ENCODE data around the gene SEC24D.

Gene SEC24D

GRCh38 chr4:118833192-118833820 is 2.6 kb downstream of the SEC24D start:
- H3K27me3 ChIP-seq: no peaks in the 10 kb centered on the region
- TF ChIP-seq CTCF (IDR thresholded peaks at IDR 0.05): no peak
- no peak overlapping the region for H3K4me3 ChIP-seq (ENCODE audit: low read depth in 1 of 2, low read length in 1 of 2)
- H3K36me3 ChIP-seq: peaks cover 20% of the 10 kb centered on the region
- no peaks in the 10 kb centered on the region for H3K9me3 ChIP-seq
- peaks cover 16% of the 10 kb centered on the region in 2 experiments for H3K4me1 ChIP-seq (ENCODE audit: control insufficient read depth in 1 of 2, insufficient read depth in 1 of 2, low read depth in 1 of 2, low read length in 1 of 2)
- H3K27ac ChIP-seq: peak overlapping the region; percentile 11

GRCh38 chr4:118829107-118829506 is 6.8 kb downstream of the SEC24D start:
- no peak for TF ChIP-seq CTCF (IDR thresholded peaks at IDR 0.05)
- Histone ChIP-seq H3K27me3 (no peaks in the 10 kb centered on the region), H3K4me3 (ENCODE audit: low read depth in 1 of 2, low read length in 1 of 2) (no peak overlapping the region), H3K36me3 (peaks cover 27% of the 10 kb centered on the region), H3K4me1 (ENCODE audit: control insufficient read depth in 1 of 2, insufficient read depth in 1 of 2, low read depth in 1 of 2, low read length in 1 of 2) (no peaks in the 10 kb centered on the region), H3K9me3 (no peaks in the 10 kb centered on the region), H3K27ac (no peak overlapping the region)

- no peak for TF ChIP-seq CTCF (IDR thresholded peaks at IDR 0.05)
- H3K4me3 ChIP-seq (ENCODE audit: low read depth in 1 of 2, low read length in 1 of 2): no peak overlapping the region
- no peaks in the 10 kb centered on the region for H3K27me3 ChIP-seq
- no peak overlapping the region for H3K27ac ChIP-seq
- peaks cover 33% of the 10 kb centered on the region for H3K36me3 ChIP-seq
- no peaks in the 10 kb centered on the region for H3K4me1 ChIP-seq (ENCODE audit: control insufficient read depth in 1 of 2, insufficient read depth in 1 of 2, low read depth in 1 of 2, low read length in 1 of 2)
- no peaks in the 10 kb centered on the region for H3K9me3 ChIP-seq
Measured at GRCh38 chr4:118826723-118827444, 9.0 kb downstream of the SEC24D start.

- Histone ChIP-seq H3K9me3 (no peaks in the 10 kb centered on the region), H3K36me3 (peaks cover 36% of the 10 kb centered on the region), H3K4me1 (ENCODE audit: control insufficient read depth in 1 of 2, insufficient read depth in 1 of 2, low read depth in 1 of 2, low read length in 1 of 2) (no peaks in the 10 kb centered on the region), H3K27me3 (no peaks in the 10 kb centered on the region), H3K4me3 (ENCODE audit: low read depth in 1 of 2, low read length in 1 of 2) (no peak overlapping the region), H3K27ac (no peak overlapping the region)
- no peak for TF ChIP-seq CTCF (IDR thresholded peaks at IDR 0.05)
Measured at GRCh38 chr4:118825799-118826198, 10.1 kb downstream of the SEC24D start.

GRCh38 chr4:118824141-118824540 is 11.8 kb downstream of the SEC24D start:
- H3K36me3 ChIP-seq: peaks cover 33% of the 10 kb centered on the region
- no peak overlapping the region for H3K27ac ChIP-seq
- no peaks in the 10 kb centered on the region for H3K9me3 ChIP-seq
- TF ChIP-seq CTCF (IDR thresholded peaks at IDR 0.05): no peak
- H3K4me3 ChIP-seq (ENCODE audit: low read depth in 1 of 2, low read length in 1 of 2): no peak overlapping the region
- H3K27me3 ChIP-seq: no peaks in the 10 kb centered on the region
- no peaks in the 10 kb centered on the region for H3K4me1 ChIP-seq (ENCODE audit: control insufficient read depth in 1 of 2, insufficient read depth in 1 of 2, low read depth in 1 of 2, low read length in 1 of 2)
